Fibroblast of the conjunctiva (primary cell): ENCODE results near the gene FEM1C.

Source experiments
- DNase-seq: peaks from one replicate; pipeline ENCODE4 v3.0.0-alpha.2; 2010; ENCODE audit warnings: low read depth

Gene FEM1C

GRCh38 chr5:115477581-115477980, 67.0 kb downstream of the FEM1C start:
- no peak for DNase-seq

GRCh38 chr5:115475788-115476187, 68.8 kb downstream of the FEM1C start:
- DNase-seq = no peak

GRCh38 chr5:115472271-115473025, 72.1 kb downstream of the FEM1C start:
- DNase-seq = no peak

GRCh38 chr5:115471345-115472063, 73.1 kb downstream of the FEM1C start:
- DNase-seq = no peak

GRCh38 chr5:115470921-115471320, 73.7 kb downstream of the FEM1C start:
- no peak for DNase-seq
